Natural killer cell (primary cell): Measurements from ENCODE around the gene CHPF. TPM values are rescaled to one million over a fixed set of nuclear protein-coding genes. Genes with fewer than 3 reads are reported as not detected.

ENCODE experiments used
- ATAC-seq, 3 donors: fragments of 150-1000 bp in 2 of 3; fragments of 200-7000 bp in 1 of 3; cut with Tn5 transposase; 1 replicate in 1 of 3; 2 replicates in 2 of 3; pipeline ENCODE4 v1.10.0; 2021; ENCODE audit warnings: mild to moderate bottlenecking in 2 of 3, moderate library complexity in 2 of 3
- DNase-seq, 2 donors: peaks; one replicate each; pipeline versions ENCODE4 v3.0.0 to v3.0.0-alpha.2; 2013 to 2021; ENCODE audit warnings: mixed read lengths in 1 of 2
- H3K27ac ChIP-seq: one replicate; pipeline ENCODE4 v1.5.1; 2013; ENCODE audit warnings: mild to moderate bottlenecking, low read length
- H3K27me3 ChIP-seq: one replicate; pipeline ENCODE4 v1.6.1; 2013; ENCODE audit warnings: low read length; ENCODE audit not compliant: control insufficient read depth, insufficient read depth
- H3K36me3 ChIP-seq: one replicate; pipeline ENCODE4 v1.6.1; 2013; ENCODE audit warnings: low read length; ENCODE audit not compliant: control insufficient read depth, insufficient read depth
- H3K4me1 ChIP-seq: one replicate; pipeline ENCODE4 v1.6.1; 2013; ENCODE audit warnings: low read length; ENCODE audit not compliant: control insufficient read depth, insufficient read depth
- H3K4me3 ChIP-seq: one replicate; pipeline ENCODE4 v1.5.1; 2013; ENCODE audit warnings: low read length
- H3K9me3 ChIP-seq: one replicate; pipeline ENCODE4 v1.6.1; 2013; ENCODE audit warnings: low read length; ENCODE audit not compliant: control insufficient read depth, insufficient read depth
- H3K27ac Mint-ChIP-seq, 2 donors: one replicate each; pipeline ENCODE4 v1.8.0; 2022; ENCODE audit warnings: mild to moderate bottlenecking in 2 of 2, mixed read lengths in 2 of 2, moderate library complexity in 1 of 2
- H3K27me3 Mint-ChIP-seq, 2 donors: one replicate each; pipeline ENCODE4 v1.8.0; 2022; ENCODE audit warnings: low read depth in 2 of 2, mixed read lengths in 2 of 2
- H3K36me3 Mint-ChIP-seq: one replicate; pipeline ENCODE4 v1.8.0; 2022; ENCODE audit warnings: mixed read lengths
- H3K4me1 Mint-ChIP-seq, 2 donors: one replicate each; pipeline ENCODE4 v1.8.0; 2022; ENCODE audit warnings: mixed read lengths in 2 of 2
- H3K4me3 Mint-ChIP-seq: one replicate; pipeline ENCODE4 v1.8.0; 2022; ENCODE audit warnings: mild to moderate bottlenecking, moderate library complexity, mixed read lengths
- H3K9me3 Mint-ChIP-seq, 2 donors: one replicate each; pipeline ENCODE4 v1.8.0; 2022; ENCODE audit warnings: mixed read lengths in 2 of 2
- WGBS: methylation state at CpG from one replicate; pipeline ENCODE4 v1.1.7; 2013; ENCODE audit warnings: missing lambda C conversion rate; ENCODE audit not compliant: insufficient coverage; 5-methylcytosine and 5-hydroxymethylcytosine counted together
- intact Hi-C: fragments of 100-400 bp; cut with micrococcal nuclease; formaldehyde crosslinking; loops from one replicate; pipeline ENCODE4 v1.14.2; 2022
- total RNA-seq, 4 donors: library from RNA; stranded (reverse); fragments of 120-200 nt in 1 of 4; gene quantifications; one replicate each; pipeline versions ENCODE4 v1.2.3 to v1.2.4, GENCODE V29; 2013 to 2022
- TF ChIP-seq, protein P1 (sequence below): fragments of 200-600 bp; IDR thresholded peaks from one replicate; pipeline ENCODE4 v1.8.0; 2022; ENCODE audit warnings: antibody characterized with exemption

The CHPF gene
- total RNA-seq, 3 donors from 2014 or later (not counting 1 experiment from before 2014, with no cell fraction given) = 9.6 to 19.2 (median 12.7) TPM

- H3K4me3 ChIP-seq = no peak overlapping the region
- H3K9me3 ChIP-seq = no peaks in the 10 kb centered on the region
- H3K36me3 Mint-ChIP-seq = no peaks in the 10 kb centered on the region
- H3K4me1 ChIP-seq = peaks cover 2% of the 10 kb centered on the region
- 92% methylated on average over 1 of the region's 2 CpGs for WGBS
- H3K27ac Mint-ChIP-seq = no peak overlapping the region
- TF ChIP-seq, protein P1, sequence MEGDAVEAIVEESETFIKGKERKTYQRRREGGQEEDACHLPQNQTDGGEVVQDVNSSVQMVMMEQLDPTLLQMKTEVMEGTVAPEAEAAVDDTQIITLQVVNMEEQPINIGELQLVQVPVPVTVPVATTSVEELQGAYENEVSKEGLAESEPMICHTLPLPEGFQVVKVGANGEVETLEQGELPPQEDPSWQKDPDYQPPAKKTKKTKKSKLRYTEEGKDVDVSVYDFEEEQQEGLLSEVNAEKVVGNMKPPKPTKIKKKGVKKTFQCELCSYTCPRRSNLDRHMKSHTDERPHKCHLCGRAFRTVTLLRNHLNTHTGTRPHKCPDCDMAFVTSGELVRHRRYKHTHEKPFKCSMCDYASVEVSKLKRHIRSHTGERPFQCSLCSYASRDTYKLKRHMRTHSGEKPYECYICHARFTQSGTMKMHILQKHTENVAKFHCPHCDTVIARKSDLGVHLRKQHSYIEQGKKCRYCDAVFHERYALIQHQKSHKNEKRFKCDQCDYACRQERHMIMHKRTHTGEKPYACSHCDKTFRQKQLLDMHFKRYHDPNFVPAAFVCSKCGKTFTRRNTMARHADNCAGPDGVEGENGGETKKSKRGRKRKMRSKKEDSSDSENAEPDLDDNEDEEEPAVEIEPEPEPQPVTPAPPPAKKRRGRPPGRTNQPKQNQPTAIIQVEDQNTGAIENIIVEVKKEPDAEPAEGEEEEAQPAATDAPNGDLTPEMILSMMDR = no peak
- intact Hi-C loops = no loop called here
- peaks cover 0 to 16% of the 10 kb centered on the region in 2 donors for H3K4me1 Mint-ChIP-seq
- H3K36me3 ChIP-seq = no peaks in the 10 kb centered on the region
- no peak overlapping the region for H3K27ac ChIP-seq
- H3K27me3 Mint-ChIP-seq = peaks cover 67 to 84% of the 10 kb centered on the region in 2 donors
- ATAC-seq (no peak), DNase-seq (no peak)
- H3K4me3 Mint-ChIP-seq = no peak overlapping the region
- H3K9me3 Mint-ChIP-seq = no peaks in the 10 kb centered on the region
- H3K27me3 ChIP-seq = peaks cover 34% of the 10 kb centered on the region
Observed at GRCh38 chr2:219524817-219525216, 18.8 kb downstream of the CHPF start.

DNA sequence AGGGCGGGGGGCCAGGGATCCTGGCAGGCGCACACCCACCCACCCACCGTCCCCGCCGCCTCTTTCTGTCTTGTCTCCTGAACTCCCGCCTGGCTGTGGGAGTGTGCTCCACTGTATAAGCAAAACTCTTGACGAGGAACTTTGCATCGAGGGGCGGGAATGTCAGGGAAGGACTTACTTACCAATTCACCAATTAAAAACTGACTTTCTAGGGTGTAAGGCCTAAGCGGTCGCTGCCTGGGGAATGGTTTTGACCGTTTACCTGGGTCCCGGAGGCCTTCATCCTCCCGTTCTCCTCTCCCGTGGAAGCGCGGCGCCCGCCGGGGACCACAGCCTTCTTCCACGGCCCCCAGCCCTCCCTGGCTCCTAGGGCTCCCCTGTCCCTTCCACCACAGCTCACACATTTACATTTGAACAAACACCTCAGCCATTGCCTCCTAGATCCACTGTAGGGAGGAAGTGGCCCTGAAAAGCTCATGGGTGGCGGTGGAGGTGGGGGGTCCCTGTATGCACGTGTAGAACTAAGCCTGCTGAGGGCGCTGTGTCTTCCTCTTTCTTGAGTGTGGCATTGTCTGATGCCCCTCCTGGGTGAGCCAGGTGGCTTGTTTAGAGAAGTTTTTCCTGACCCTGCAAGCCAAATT lies 20.5 kb downstream of the CHPF start:
- H3K27me3 ChIP-seq = peaks cover 27% of the 10 kb centered on the region
- no peak overlapping the region for H3K27ac ChIP-seq
- no peak overlapping the region for H3K4me3 Mint-ChIP-seq
- intact Hi-C loops = no loop called here
- no peak overlapping the region for H3K27ac Mint-ChIP-seq
- H3K36me3 Mint-ChIP-seq = no peaks in the 10 kb centered on the region
- no peaks in the 10 kb centered on the region for H3K36me3 ChIP-seq
- no peaks in the 10 kb centered on the region for H3K9me3 Mint-ChIP-seq
- peaks cover 0 to 11% of the 10 kb centered on the region in 2 donors for H3K4me1 Mint-ChIP-seq
- H3K9me3 ChIP-seq = no peaks in the 10 kb centered on the region
- H3K4me3 ChIP-seq = no peak overlapping the region
- H3K27me3 Mint-ChIP-seq = peaks cover 63 to 75% of the 10 kb centered on the region in 2 donors
- no peak for DNase-seq
- 15% methylated on average over 23 of the region's 24 CpGs for WGBS
- no peak for ATAC-seq
- peaks cover 2% of the 10 kb centered on the region for H3K4me1 ChIP-seq
- TF ChIP-seq, protein P1 = no peak

GRCh38 chr2:219522111-219523030 lies 21.2 kb downstream of the CHPF start:
- Mint-ChIP-seq H3K9me3 (no peaks in the 10 kb centered on the region), H3K4me3 (no peak overlapping the region), H3K36me3 (no peaks in the 10 kb centered on the region), H3K27me3 (peaks cover 66 to 76% of the 10 kb centered on the region in 2 donors), H3K27ac (no peak overlapping the region), H3K4me1 (peaks cover 0 to 11% of the 10 kb centered on the region in 2 donors)
- H3K9me3 ChIP-seq = no peaks in the 10 kb centered on the region
- H3K4me1 ChIP-seq = peaks cover 2% of the 10 kb centered on the region
- peaks cover 27% of the 10 kb centered on the region for H3K27me3 ChIP-seq
- TF ChIP-seq, protein P1 = no peak
- 4% methylated on average over 69 of the region's 70 CpGs for WGBS
- no peak for DNase-seq
- H3K36me3 ChIP-seq = no peaks in the 10 kb centered on the region
- intact Hi-C loops = no loop called here
- no peak for ATAC-seq
- H3K27ac ChIP-seq = no peak overlapping the region
- H3K4me3 ChIP-seq = no peak overlapping the region
